ENCODE measurements around the gene RASGRP2. TPM values are rescaled to one million over a fixed set of nuclear protein-coding genes. Genes with fewer than 3 reads are reported as not detected.

The RASGRP2 gene
- total and polyA plus RNA-seq, 2 donors (not counting 3 experiments of a cell fraction or from before 2014, with no cell fraction given), result 1.2 to 2.3 TPM

- Histone ChIP-seq H3K9me1 (replicated peaks; ENCODE audit: control insufficient read depth, extremely low read depth, insufficient read depth, low read length) (no peaks in the 10 kb centered on the region), H3K9ac (replicated peaks; ENCODE audit: extremely low read depth, insufficient read depth, low read length) (no peak overlapping the region), H3K36me3 (ENCODE audit: control insufficient read depth in 2 of 2, extremely low read depth in 1 of 2, insufficient read depth in 2 of 2, low read length in 2 of 2) (peaks cover 3 to 14% of the 10 kb centered on the region in 2 experiments), H3K4me2 (ENCODE audit: insufficient read depth, low read length) (no peak overlapping the region), H3K9me3 (replicated peaks; ENCODE audit: control insufficient read depth, insufficient read depth, low read length) (no peaks in the 10 kb centered on the region), H3K4me3 (replicated peaks in 1 of 3; ENCODE audit: insufficient read depth in 1 of 3, low read depth in 1 of 3, low read length in 3 of 3) (no peak overlapping the region), H2AFZ (ENCODE audit: low read depth, low read length) (no peak overlapping the region), H3K27ac (ENCODE audit: insufficient read depth, low read depth, low read length) (no peak overlapping the region), H4K20me1 (replicated peaks; ENCODE audit: control insufficient read depth, extremely low read depth, insufficient read depth, low read length) (no peaks in the 10 kb centered on the region), H3K79me2 (ENCODE audit: control insufficient read depth, insufficient read depth, low read length) (no peaks in the 10 kb centered on the region), H3K27me3 (ENCODE audit: control insufficient read depth in 2 of 2, insufficient read depth in 2 of 2, low read length in 2 of 2) (no peaks in the 10 kb centered on the region), H3K4me1 (ENCODE audit: control insufficient read depth, extremely low read depth, insufficient read depth, low read length) (no peaks in the 10 kb centered on the region)
- FAIRE-seq, result no peak
- TF ChIP-seq MAX (IDR thresholded peaks at IDR 0.05; ENCODE audit: insufficient read depth, insufficient read length) (no peak), FOS (IDR thresholded peaks at IDR 0.05; ENCODE audit: borderline replicate concordance, insufficient read depth, low read length) (no peak), JUN (IDR thresholded peaks at IDR 0.05; ENCODE audit: borderline replicate concordance, insufficient read depth, insufficient read length, low read depth) (no peak), MYC (IDR thresholded peaks at IDR 0.05; ENCODE audit: low read depth, low read length) (no peak), GATA2 (IDR thresholded peaks at IDR 0.05; ENCODE audit: insufficient read depth, insufficient read length, low read depth, low read length) (no peak), POLR2AphosphoS5 (IDR thresholded peaks at IDR 0.05; ENCODE audit: insufficient read depth, low read depth, low read length) (no peak), CTCF (IDR thresholded peaks at IDR 0.05; ENCODE audit: extremely low read depth in 1 of 2, insufficient read depth in 1 of 2, low read depth in 1 of 2, low read length in 2 of 2) (no peak), POLR2A (IDR thresholded peaks at IDR 0.05; ENCODE audit: low read depth, low read length) (no peak), EZH2 (IDR thresholded peaks at IDR 0.05; ENCODE audit: borderline replicate concordance, low read depth, low read length, severe bottlenecking) (no peak)
- intact Hi-C loops (cut with micrococcal nuclease) (no loop called here), dilution Hi-C loops (cut with MboI; ENCODE audit: extremely low pct_ligation_motif_present, low sequenced_read_pairs) (no loop called here)
- CTCF ChIA-PET, result interaction anchor here (1.7 kb wide), 1 partner anchor 12 kb away, joined by 3 read pairs; the partner anchor contains the start of gene SF1
- no peak for DNase-seq (ENCODE audit: low read depth, low spot score)
- no TSS peak for BruUV-seq (replicated peaks)
- POLR2A ChIA-PET, result no interaction called here
Measured at GRCh38 chr11:64790205-64791095, 46.5 kb upstream of the RASGRP2 start.
